Upper lobe of left lung (tissue), 6 donors: ENCODE measurements around the gene TMEM184B. TPM values are rescaled to one million over a fixed set of nuclear protein-coding genes. Genes with fewer than 3 reads are reported as not detected.

Experiments
- ATAC-seq, 2 donors: fragments of 200-7000 bp; cut with Tn5 transposase; one replicate each; pipeline ENCODE4 v1.9.1; 2022; ENCODE audit warnings: mild to moderate bottlenecking in 2 of 2, moderate library complexity in 2 of 2; ENCODE audit not compliant: low FRiP score in 2 of 2
- DNase-seq, 2 donors: peaks; one replicate each; pipeline ENCODE4 v3.0.0-alpha.2; 2019 to 2020
- H3K27ac ChIP-seq, 4 donors: fragments of 200-600 bp; sonication (generic); one replicate each; pipeline ENCODE4 v1.5.1; 2016 to 2019
- H3K27me3 ChIP-seq, 4 donors: fragments of 200-600 bp; sonication (generic); one replicate each; pipeline ENCODE4 v1.5.1; 2017 to 2019
- H3K36me3 ChIP-seq, 4 donors: fragments of 200-600 bp; sonication (generic); one replicate each; pipeline ENCODE4 v1.5.1; 2016 to 2019
- H3K4me1 ChIP-seq, 4 donors: fragments of 200-600 bp; sonication (generic); one replicate each; pipeline ENCODE4 v1.5.1; 2018 to 2019
- H3K4me3 ChIP-seq, 4 donors: fragments of 200-600 bp; sonication (generic); one replicate each; pipeline ENCODE4 v1.5.1; 2017 to 2019; ENCODE audit warnings: mild to moderate bottlenecking in 2 of 4, moderate library complexity in 1 of 4
- H3K9me3 ChIP-seq, 4 donors: fragments of 200-600 bp; sonication (generic); one replicate each; pipeline ENCODE4 v1.5.1; 2018 to 2019
- EP300 ChIP-seq, 4 donors: sonication (generic); formaldehyde crosslinking; IDR thresholded peaks; one replicate each; pipeline ENCODE4 v1.5.1; 2017; ENCODE audit warnings: antibody characterized with exemption in 4 of 4, control low read depth in 2 of 4
- POLR2A ChIP-seq, 4 donors: fragments of 450-650 bp; IDR thresholded peaks; one replicate each; pipeline ENCODE4 v1.5.1; 2016 to 2017; ENCODE audit warnings: antibody characterized with exemption in 4 of 4, mild to moderate bottlenecking in 2 of 4
- POLR2AphosphoS5 ChIP-seq, 2 donors: sonication (generic); formaldehyde crosslinking; IDR thresholded peaks; one replicate each; pipeline ENCODE4 v1.5.1; 2017; ENCODE audit warnings: antibody characterized with exemption in 2 of 2
- WGBS, 2 donors: methylation state at CpG; one replicate each; pipeline ENCODE4 v1.1.5; 2017 to 2018; 5-methylcytosine and 5-hydroxymethylcytosine counted together
- total RNA-seq, 6 donors: library from RNA; depleted of rRNA in 4 of 6; stranded (reverse); fragments of >200 nt in 4 of 6; gene quantifications; one replicate each; pipeline versions ENCODE4 v1.1.0 to v1.2.1, GENCODE V29; 2016 to 2021
- TF ChIP-seq, protein P1 (sequence below), 6 experiments: fragments of 450-650 bp in 4 of 6; fragments of 200-600 bp in 2 of 6; sonication (generic) in 2 of 6; IDR thresholded peaks; one replicate each; pipeline ENCODE4 v1.5.1; 2016 to 2019; ENCODE audit warnings: antibody characterized with exemption in 6 of 6
- donor health status: DM: no; HTN: no; CAD: no; lungs with moderate emphysema.
- donor health status: DM: no; HTN: yes; CAD: no; lungs with severe emphysema.

Gene TMEM184B
- total RNA-seq, 6 donors from 2014 or later: 47.5 to 141 (median 72.1) TPM

DNA sequence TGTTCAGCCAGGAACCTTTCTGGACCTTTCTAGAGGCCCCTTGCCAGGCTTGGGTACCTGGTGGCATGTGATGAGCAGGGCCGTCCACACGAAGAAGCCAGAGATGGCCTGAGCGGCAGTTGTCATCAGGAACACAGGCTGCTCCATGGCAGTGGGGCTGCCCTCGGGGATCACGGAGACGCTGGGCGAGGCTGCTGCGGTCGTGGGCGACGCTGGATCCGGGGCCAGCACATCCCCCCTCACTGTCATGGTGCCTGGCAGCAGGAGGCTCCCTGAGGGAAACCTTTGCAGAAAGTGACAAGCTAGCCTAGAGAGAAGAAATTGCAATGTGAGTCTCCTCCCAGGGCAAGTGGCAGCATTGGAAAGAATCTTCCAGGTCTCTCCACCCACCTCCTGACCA lies 25.1 kb downstream of the TMEM184B start:
- DNase-seq (peak in 1 of 2 donors; percentile 56), ATAC-seq (no peak)
- peak overlapping the region in 2 of 4 donors; percentile 34 to 64 for H3K27ac ChIP-seq
- 94 to 97% methylated on average over 10 to 12 of the region's 12 CpGs for WGBS, 2 donors
- peaks cover 22 to 52% (median 38%) of the 10 kb centered on the region in 4 donors for H3K4me1 ChIP-seq
- peaks cover 8 to 51% (median 44%) of the 10 kb centered on the region in 4 donors for H3K36me3 ChIP-seq
- H3K27me3 ChIP-seq: no peaks in the 10 kb centered on the region
- TF ChIP-seq POLR2A (IDR thresholded peaks at IDR 0.05) (no peak), EP300 (IDR thresholded peaks at IDR 0.05) (no peak), POLR2AphosphoS5 (IDR thresholded peaks at IDR 0.05) (no peak)
- TF ChIP-seq, protein P1, sequence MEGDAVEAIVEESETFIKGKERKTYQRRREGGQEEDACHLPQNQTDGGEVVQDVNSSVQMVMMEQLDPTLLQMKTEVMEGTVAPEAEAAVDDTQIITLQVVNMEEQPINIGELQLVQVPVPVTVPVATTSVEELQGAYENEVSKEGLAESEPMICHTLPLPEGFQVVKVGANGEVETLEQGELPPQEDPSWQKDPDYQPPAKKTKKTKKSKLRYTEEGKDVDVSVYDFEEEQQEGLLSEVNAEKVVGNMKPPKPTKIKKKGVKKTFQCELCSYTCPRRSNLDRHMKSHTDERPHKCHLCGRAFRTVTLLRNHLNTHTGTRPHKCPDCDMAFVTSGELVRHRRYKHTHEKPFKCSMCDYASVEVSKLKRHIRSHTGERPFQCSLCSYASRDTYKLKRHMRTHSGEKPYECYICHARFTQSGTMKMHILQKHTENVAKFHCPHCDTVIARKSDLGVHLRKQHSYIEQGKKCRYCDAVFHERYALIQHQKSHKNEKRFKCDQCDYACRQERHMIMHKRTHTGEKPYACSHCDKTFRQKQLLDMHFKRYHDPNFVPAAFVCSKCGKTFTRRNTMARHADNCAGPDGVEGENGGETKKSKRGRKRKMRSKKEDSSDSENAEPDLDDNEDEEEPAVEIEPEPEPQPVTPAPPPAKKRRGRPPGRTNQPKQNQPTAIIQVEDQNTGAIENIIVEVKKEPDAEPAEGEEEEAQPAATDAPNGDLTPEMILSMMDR (IDR thresholded peaks at IDR 0.05): no peak
- no peaks in the 10 kb centered on the region for H3K9me3 ChIP-seq
- H3K4me3 ChIP-seq: no peak overlapping the region

DNA sequence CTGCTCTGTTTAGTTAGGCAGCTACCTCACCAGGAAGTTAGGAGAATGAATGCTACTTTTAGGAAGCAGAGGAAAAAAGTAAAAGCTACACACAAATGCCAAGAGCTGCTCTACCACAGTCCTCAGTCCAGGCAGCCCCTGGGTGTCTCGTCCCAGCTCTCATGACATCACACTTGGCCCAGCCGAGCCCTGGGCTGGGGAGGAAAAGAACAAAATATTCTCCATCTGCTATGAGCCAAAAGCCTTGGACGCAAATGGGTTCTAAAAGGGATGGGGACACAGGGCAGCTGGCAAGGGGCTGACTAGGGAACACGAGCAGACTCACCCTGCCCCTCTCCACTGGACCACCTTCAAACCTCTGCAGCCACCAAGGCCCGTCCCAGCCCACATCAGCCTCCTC lies 26.1 kb downstream of the TMEM184B start:
- 65 to 75% methylated on average over 4 to 5 of the region's 5 CpGs for WGBS, 2 donors
- TF ChIP-seq POLR2AphosphoS5 (IDR thresholded peaks at IDR 0.05) (no peak), POLR2A (IDR thresholded peaks at IDR 0.05) (no peak), EP300 (IDR thresholded peaks at IDR 0.05) (no peak)
- TF ChIP-seq, protein P1 (IDR thresholded peaks at IDR 0.05): no peak
- peaks cover 8 to 51% (median 44%) of the 10 kb centered on the region in 4 donors for H3K36me3 ChIP-seq
- H3K4me3 ChIP-seq: no peak overlapping the region
- ATAC-seq: peak; percentile 5 to 87
- DNase-seq: no peak
- H3K9me3 ChIP-seq: no peaks in the 10 kb centered on the region
- peaks cover 25 to 50% (median 38%) of the 10 kb centered on the region in 4 donors for H3K4me1 ChIP-seq
- H3K27me3 ChIP-seq: no peaks in the 10 kb centered on the region
- peak overlapping the region; percentile 34 to 67 (median 56) for H3K27ac ChIP-seq

GRCh38 chr22:38246046-38246658 lies 26.7 kb downstream of the TMEM184B start:
- ATAC-seq: no peak
- no peaks in the 10 kb centered on the region for H3K27me3 ChIP-seq
- H3K36me3 ChIP-seq: peaks cover 8 to 51% (median 44%) of the 10 kb centered on the region in 4 donors
- H3K9me3 ChIP-seq: no peaks in the 10 kb centered on the region
- H3K4me3 ChIP-seq: no peak overlapping the region
- peak in 1 of 2 donors; percentile 59 for DNase-seq
- 70 to 91% methylated on average over 12 to 19 of the region's 19 CpGs for WGBS, 2 donors
- TF ChIP-seq EP300 (IDR thresholded peaks at IDR 0.05): no peak
- TF ChIP-seq, protein P1 (IDR thresholded peaks at IDR 0.05): no peak
- no peak for TF ChIP-seq POLR2AphosphoS5 (IDR thresholded peaks at IDR 0.05)
- TF ChIP-seq POLR2A (IDR thresholded peaks at IDR 0.05): no peak
- peak overlapping the region in 3 of 4 donors; percentile 34 to 67 (median 64) for H3K27ac ChIP-seq
- peaks cover 19 to 45% (median 33%) of the 10 kb centered on the region in 4 donors for H3K4me1 ChIP-seq

GRCh38 chr22:38244106-38244505 lies 28.7 kb downstream of the TMEM184B start:
- WGBS, 2 donors: 75 to 93% methylated on average over 3 to 4 of the region's 4 CpGs
- Histone ChIP-seq H3K27ac (peak overlapping the region in 3 of 4 donors; percentile 65 to 83 (median 69)), H3K36me3 (peaks cover 8 to 47% (median 44%) of the 10 kb centered on the region in 4 donors), H3K9me3 (no peaks in the 10 kb centered on the region), H3K4me1 (peaks cover 25 to 49% (median 38%) of the 10 kb centered on the region in 4 donors), H3K4me3 (no peak overlapping the region), H3K27me3 (no peaks in the 10 kb centered on the region)
- no peak for ATAC-seq
- DNase-seq: no peak
- TF ChIP-seq POLR2AphosphoS5 (IDR thresholded peaks at IDR 0.05) (no peak), EP300 (IDR thresholded peaks at IDR 0.05) (no peak), POLR2A (IDR thresholded peaks at IDR 0.05) (no peak)
- TF ChIP-seq, protein P1 (IDR thresholded peaks at IDR 0.05): no peak
